Fibroblast of gingiva (primary cell): ENCODE results near the gene PPIF.

Experiments
- DNase-seq: peaks from one replicate; pipeline ENCODE4 v3.0.0-alpha.2; 2011; ENCODE audit warnings: low read depth

Gene PPIF

GRCh38 chr10:79347226-79347893, at the start of gene PPIF:
Gene PPIF, plus strand, starts transcription at chr10:79347469. Its CDS starts 80 bp downstream, at chr10:79347549.
- peak; percentile 91 for DNase-seq

GRCh38 chr10:79298403-79299244, 48.6 kb upstream of the PPIF start:
- DNase-seq = peak; percentile 86

GRCh38 chr10:79299397-79300241, 47.6 kb upstream of the PPIF start:
- peak; percentile 80 for DNase-seq

GRCh38 chr10:79300711-79301110, 46.6 kb upstream of the PPIF start:
- no peak for DNase-seq

GRCh38 chr10:79301754-79302530, 45.3 kb upstream of the PPIF start:
- DNase-seq = no peak

GRCh38 chr10:79303631-79304478, 43.4 kb upstream of the PPIF start:
- no peak for DNase-seq

- no peak for DNase-seq
Observed at GRCh38 chr10:79304479-79305087, 42.7 kb upstream of the PPIF start.

- no peak for DNase-seq
Observed at GRCh38 chr10:79305515-79305914, 41.8 kb upstream of the PPIF start.

- DNase-seq = no peak
Observed at GRCh38 chr10:79305988-79306387, 41.3 kb upstream of the PPIF start.

- no peak for DNase-seq
Observed at GRCh38 chr10:79306644-79307220, 40.5 kb upstream of the PPIF start.

GRCh38 chr10:79308016-79308415, 39.3 kb upstream of the PPIF start:
- no peak for DNase-seq

- no peak for DNase-seq
Observed at GRCh38 chr10:79308969-79309665, 38.2 kb upstream of the PPIF start.

GRCh38 chr10:79310200-79310865, 36.9 kb upstream of the PPIF start:
- no peak for DNase-seq

- DNase-seq = no peak
Observed at GRCh38 chr10:79310911-79311573, 36.2 kb upstream of the PPIF start.

GRCh38 chr10:79311581-79312407, 35.5 kb upstream of the PPIF start:
- DNase-seq = no peak

GRCh38 chr10:79312601-79313187, 34.6 kb upstream of the PPIF start:
- DNase-seq = no peak

GRCh38 chr10:79313320-79313719, 33.9 kb upstream of the PPIF start:
- no peak for DNase-seq
